Activated T-cell treated with anti-CD3 and anti-CD28 coated beads, Interleukin-2, amount 50 U/mL, for 4 hours (primary cell): ENCODE results near the gene PIKFYVE. TPM values are rescaled to one million over a fixed set of nuclear protein-coding genes. Genes with fewer than 3 reads are reported as not detected.
"Not testable (repeated sequence)": the region's sequence is repeated elsewhere in the genome, so short reads cannot be mapped to it uniquely, and the experiment has no call there.

Experiments
- ATAC-seq, 2 donors: fragments of 200-7000 bp; cut with Tn5 transposase; one replicate each; pipeline ENCODE4 v1.10.0; 2021
- DNase-seq: peaks from one replicate; pipeline ENCODE4 v3.0.0-alpha.2; 2020
- H3K27me3 Mint-ChIP-seq: one replicate; pipeline ENCODE4 v1.8.0; 2021; ENCODE audit warnings: low read depth, mixed read lengths
- H3K36me3 Mint-ChIP-seq: one replicate; pipeline ENCODE4 v1.8.0; 2022; ENCODE audit warnings: mixed read lengths; ENCODE audit not compliant: insufficient read depth
- H3K4me1 Mint-ChIP-seq: one replicate; pipeline ENCODE4 v1.8.0; 2021; ENCODE audit warnings: low read depth, mixed read lengths
- H3K4me3 Mint-ChIP-seq: one replicate; pipeline ENCODE4 v1.8.0; 2021; ENCODE audit warnings: mild to moderate bottlenecking, moderate library complexity, mixed read lengths
- H3K9me3 Mint-ChIP-seq: one replicate; pipeline ENCODE4 v1.8.0; 2021; ENCODE audit warnings: mixed read lengths
- total RNA-seq, 3 donors: library from RNA; stranded (reverse); gene quantifications; one replicate each; pipeline ENCODE4 v1.2.1, GENCODE V29; 2021

Gene PIKFYVE
- total RNA-seq, 3 donors from 2014 or later: 13.1 to 14.8 (median 13.6) TPM

DNA sequence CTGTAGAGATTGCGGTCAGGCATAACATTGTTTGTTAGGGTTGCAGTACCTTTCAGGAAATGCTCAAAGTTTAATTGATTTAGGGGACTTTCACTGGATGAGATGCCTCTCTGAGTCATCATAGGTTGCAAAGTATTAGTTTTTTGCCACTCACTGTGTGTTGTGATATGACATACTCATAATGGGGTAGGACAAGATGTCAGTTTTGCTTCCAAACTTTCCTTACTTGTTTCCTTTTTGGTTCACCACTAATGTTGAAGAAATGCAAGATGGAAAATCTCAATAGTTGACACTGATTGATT is 105.5 kb downstream of the PIKFYVE start:
- DNase-seq (no peak), ATAC-seq (no peak)
- no peaks in the 10 kb centered on the region for H3K36me3 Mint-ChIP-seq
- H3K9me3 Mint-ChIP-seq: no peaks in the 10 kb centered on the region
- H3K4me1 Mint-ChIP-seq: no peaks in the 10 kb centered on the region
- H3K27me3 Mint-ChIP-seq: peaks cover 4% of the 10 kb centered on the region
- H3K4me3 Mint-ChIP-seq: no peak overlapping the region

DNA sequence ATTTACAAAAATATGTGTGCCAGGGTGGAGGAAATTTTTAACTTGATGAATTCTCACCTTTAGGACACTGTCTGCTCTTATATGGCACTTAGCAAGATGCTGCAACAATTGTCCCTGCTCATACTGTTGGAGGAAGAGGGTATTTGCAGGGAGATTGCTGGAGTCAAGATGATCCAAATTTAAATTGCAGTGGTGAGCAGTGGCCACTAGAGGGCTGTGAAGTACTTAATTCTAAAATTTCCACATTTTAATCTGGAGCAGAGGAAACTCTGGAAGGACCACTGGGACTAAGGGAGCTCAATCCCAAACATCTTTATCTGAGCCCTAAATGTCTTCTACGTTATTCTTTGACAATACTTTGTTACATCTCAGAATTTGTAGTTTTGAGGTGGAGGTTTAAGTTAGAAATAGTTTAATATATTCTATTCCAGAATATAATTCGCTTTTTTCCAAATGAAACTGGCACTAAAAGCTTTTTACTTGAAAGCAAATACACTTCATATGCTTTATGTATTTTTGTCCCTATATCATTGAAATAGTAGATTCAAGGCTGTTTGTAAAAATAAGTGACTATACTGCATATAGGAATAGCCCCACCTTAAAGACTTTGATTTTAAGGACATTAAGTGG is 107.5 kb downstream of the PIKFYVE start:
- Mint-ChIP-seq H3K36me3 (no peaks in the 10 kb centered on the region), H3K4me3 (no peak overlapping the region), H3K9me3 (no peaks in the 10 kb centered on the region), H3K4me1 (no peaks in the 10 kb centered on the region), H3K27me3 (peaks cover 6% of the 10 kb centered on the region)
- ATAC-seq: no peak
- no peak for DNase-seq

DNA sequence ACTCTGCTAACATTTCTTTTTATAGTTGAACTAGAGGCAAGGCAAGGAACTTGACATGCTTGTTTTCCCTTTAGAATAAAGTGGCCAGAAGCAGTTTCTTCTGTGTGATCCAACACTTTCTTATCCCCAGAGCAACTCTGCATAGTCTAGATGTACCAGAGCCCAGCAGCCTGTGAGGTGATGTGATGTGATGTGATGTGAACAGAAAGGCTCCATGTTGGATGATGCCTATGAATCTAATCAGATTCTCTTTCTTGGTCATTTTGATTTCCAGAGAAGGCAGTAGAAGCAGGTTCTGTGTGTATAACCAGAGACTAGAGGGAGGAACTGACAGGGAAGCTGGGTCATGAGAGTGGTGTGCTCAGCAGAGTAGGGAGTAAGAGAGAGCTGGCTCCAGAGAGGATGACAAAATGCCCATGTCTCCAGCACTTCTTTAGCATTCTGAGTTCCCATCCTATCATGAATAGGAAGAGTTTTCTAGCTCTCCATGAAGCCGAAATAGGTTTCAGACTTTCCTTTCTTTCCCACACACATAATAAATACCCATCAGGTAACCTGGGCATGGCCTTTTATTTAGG is 109.5 kb downstream of the PIKFYVE start:
- no peak for DNase-seq
- ATAC-seq: no peak
- no peaks in the 10 kb centered on the region for H3K9me3 Mint-ChIP-seq
- peaks cover 5% of the 10 kb centered on the region for H3K27me3 Mint-ChIP-seq
- no peaks in the 10 kb centered on the region for H3K36me3 Mint-ChIP-seq
- H3K4me1 Mint-ChIP-seq: no peaks in the 10 kb centered on the region
- no peak overlapping the region for H3K4me3 Mint-ChIP-seq

DNA sequence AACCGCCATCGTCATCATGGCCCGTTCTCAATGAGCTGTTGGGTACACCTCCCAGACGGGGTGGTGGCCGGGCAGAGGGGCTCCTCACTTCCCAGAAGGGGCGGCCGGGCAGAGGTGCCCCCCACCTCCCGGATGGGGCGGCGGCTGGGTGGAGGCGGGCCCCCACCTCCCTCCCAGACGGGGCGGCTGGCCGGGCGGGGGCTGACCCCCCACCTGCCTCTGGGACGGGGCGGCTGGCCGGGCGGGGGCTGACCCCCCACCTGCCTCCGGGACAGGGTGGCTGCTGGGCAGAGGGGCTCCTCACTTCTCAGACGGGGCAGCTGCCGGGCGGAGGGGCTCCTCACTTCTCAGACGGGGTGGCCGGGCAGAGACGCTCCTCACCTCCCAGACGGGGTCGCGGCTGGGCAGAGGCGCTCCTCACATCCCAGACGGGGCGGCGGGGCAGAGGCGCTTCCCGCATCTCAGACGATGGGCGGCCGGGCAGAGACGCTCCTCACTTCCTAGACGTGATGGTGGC is 111.3 kb downstream of the PIKFYVE start:
- not testable (repeated sequence) for H3K4me3 Mint-ChIP-seq, ATAC-seq, DNase-seq, H3K4me1 Mint-ChIP-seq, H3K36me3 Mint-ChIP-seq, H3K9me3 Mint-ChIP-seq, H3K27me3 Mint-ChIP-seq

DNA sequence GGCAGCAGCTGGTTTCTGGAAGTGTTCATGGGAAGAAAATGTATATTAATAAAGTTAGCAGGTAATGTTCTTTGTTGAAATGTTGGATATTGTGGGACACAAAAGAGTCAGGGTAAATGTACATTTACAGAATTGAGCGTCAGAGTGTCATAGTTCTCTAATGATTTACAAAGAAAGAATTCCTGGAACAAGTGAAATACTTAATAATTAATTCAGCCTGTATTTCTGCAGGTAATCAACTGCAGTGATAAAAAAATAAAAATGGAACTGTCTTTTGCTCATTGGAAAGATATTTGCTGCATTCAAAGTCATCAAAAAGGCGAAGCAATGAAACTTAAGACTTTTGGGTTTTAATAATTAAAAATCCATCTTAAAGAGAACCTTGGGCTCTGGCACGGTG is 113.1 kb downstream of the PIKFYVE start:
- Mint-ChIP-seq H3K4me1 (no peaks in the 10 kb centered on the region), H3K4me3 (no peak overlapping the region), H3K27me3 (peaks cover 19% of the 10 kb centered on the region), H3K9me3 (no peaks in the 10 kb centered on the region), H3K36me3 (no peaks in the 10 kb centered on the region)
- DNase-seq: no peak
- no peak for ATAC-seq

DNA sequence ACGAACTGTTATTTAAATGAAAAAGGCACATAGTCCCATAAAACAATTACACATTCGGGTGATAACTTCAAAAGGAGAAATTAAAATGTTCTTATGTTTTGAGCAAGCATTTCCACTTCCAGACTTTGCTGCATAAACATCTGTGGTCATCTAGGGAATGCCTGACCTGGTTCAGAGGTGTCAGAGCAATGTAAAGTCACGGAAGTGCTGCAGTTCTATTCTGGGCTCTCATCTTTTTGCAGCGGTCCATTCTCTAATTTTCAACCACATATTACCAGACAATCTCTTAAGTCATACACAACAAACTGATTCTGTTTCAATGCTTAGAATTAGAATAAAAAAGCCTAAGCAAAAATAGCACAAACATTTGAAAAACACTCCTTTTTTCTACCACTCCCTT is 118.6 kb downstream of the PIKFYVE start:
- no peaks in the 10 kb centered on the region for H3K36me3 Mint-ChIP-seq
- no peaks in the 10 kb centered on the region for H3K4me1 Mint-ChIP-seq
- H3K9me3 Mint-ChIP-seq: no peaks in the 10 kb centered on the region
- peaks cover 18% of the 10 kb centered on the region for H3K27me3 Mint-ChIP-seq
- no peak overlapping the region for H3K4me3 Mint-ChIP-seq
- no peak for ATAC-seq
- no peak for DNase-seq

DNA sequence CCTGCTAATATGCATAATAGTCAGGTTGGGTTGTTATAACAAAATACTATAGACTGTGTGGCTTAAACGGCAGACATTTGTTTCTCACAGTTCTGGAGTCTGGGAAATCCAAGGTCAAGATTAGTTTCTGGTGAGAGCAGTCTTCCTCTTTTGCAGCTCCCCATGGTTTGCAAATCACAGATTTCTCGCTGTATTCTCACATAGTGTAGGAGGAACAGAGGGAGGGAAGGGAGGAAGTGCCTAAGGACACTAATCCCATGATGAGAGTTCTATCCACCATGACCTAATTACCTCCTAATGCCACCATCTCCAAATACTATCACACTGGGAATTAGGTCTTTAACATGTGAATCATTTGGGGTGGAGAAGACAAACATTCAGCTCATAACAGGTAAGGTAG is 120.5 kb downstream of the PIKFYVE start:
- H3K4me3 Mint-ChIP-seq: no peak overlapping the region

DNA sequence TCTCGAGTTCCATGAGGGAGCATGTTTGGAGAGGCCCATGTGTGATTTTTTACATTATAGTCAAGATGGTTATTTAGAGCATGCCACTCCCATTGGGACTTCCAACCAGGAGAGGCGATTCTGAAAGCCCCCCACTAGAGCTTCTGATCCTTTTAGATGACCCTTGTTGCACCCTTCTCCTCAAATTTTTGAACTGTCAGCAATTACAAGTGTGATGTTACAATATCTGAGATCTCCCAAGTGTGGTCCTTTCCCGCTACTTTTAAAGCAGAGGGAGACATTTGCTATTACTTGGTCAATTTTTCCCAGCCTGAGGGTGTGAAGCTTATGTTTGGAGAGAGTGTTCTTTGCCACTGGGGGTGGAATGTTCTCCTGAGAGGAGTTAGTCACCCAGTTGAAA is 123.9 kb downstream of the PIKFYVE start:
- DNase-seq: no peak
- H3K36me3 Mint-ChIP-seq: no peaks in the 10 kb centered on the region
- H3K4me1 Mint-ChIP-seq: no peaks in the 10 kb centered on the region
- no peak for ATAC-seq
- peaks cover 9% of the 10 kb centered on the region for H3K9me3 Mint-ChIP-seq
- H3K4me3 Mint-ChIP-seq: no peak overlapping the region
- H3K27me3 Mint-ChIP-seq: peaks cover 3% of the 10 kb centered on the region

More for the DNA sequence above, 120.5 kb downstream of the PIKFYVE start:
- no peaks in the 10 kb centered on the region for H3K4me1 Mint-ChIP-seq
- H3K27me3 Mint-ChIP-seq: peaks cover 18% of the 10 kb centered on the region
- H3K36me3 Mint-ChIP-seq: no peaks in the 10 kb centered on the region
- ATAC-seq (no peak), DNase-seq (no peak)
- no peaks in the 10 kb centered on the region for H3K9me3 Mint-ChIP-seq

DNA sequence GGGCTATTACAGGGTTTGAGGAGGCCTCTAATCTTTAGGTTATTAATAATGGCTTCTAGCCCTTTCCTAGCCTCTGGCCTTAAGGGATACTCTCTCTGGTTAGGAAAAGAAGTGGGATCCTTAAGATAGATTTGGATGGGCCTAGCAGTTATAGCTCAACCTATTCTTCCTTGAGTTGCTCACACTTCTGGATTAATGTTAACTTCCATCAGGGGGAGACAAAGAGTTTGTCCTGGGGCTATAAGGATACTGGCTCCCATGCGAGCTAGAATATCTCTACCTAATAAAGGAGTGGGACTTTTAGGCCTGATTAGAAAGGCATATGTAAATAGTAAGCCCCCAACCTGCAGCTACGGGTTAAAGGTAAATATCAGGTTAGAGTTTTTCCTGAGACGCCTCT is 126.2 kb downstream of the PIKFYVE start:
- H3K27me3 Mint-ChIP-seq: peaks cover 6% of the 10 kb centered on the region

DNA sequence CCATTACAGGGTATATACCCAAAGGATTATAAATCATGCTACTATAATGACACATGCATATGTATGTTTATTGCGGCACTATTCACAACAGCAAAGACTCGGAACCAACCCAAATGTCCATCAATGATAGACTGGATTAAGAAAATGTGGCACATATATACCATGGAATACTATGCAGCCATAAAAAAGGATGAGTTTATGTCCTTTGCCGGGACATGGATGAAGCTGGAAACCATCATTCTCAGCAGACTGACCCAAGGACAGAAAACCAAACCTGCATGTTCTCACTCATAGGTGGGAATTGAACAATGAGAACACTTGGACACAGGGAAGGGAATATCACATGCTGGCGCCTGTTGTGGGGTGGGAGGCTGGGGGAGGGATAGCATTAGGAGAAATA is 130.7 kb downstream of the PIKFYVE start:
- not testable (repeated sequence) for H3K4me1 Mint-ChIP-seq, ATAC-seq

More for the DNA sequence above, 126.2 kb downstream of the PIKFYVE start:
- ATAC-seq: no peak
- DNase-seq: no peak
- H3K9me3 Mint-ChIP-seq: peaks cover 14% of the 10 kb centered on the region
- no peaks in the 10 kb centered on the region for H3K4me1 Mint-ChIP-seq
- no peak overlapping the region for H3K4me3 Mint-ChIP-seq
- no peaks in the 10 kb centered on the region for H3K36me3 Mint-ChIP-seq

DNA sequence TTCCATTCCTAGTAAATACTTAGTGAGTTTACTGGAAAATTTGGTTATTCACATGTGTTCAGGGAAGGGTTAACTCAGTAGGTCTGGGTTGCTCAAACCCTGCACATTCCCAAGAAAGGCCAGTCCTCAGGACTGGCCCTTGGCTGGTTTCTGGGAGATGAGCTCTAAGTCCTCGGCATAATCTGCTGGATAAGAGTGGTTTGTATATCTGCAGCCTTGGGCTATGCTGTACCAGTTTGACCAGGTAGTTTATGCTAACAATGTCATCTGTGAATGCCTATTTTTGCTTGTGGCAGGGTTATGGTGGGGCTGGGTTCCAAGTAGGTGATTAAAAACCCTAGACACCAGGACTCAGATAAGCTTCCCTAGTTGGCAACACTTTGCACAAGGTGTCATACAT is 133.1 kb downstream of the PIKFYVE start:
- ATAC-seq (no peak), DNase-seq (no peak)
- H3K4me1 Mint-ChIP-seq: no peaks in the 10 kb centered on the region
- H3K4me3 Mint-ChIP-seq: no peak overlapping the region
- peaks cover 29% of the 10 kb centered on the region for H3K27me3 Mint-ChIP-seq
- peaks cover 5% of the 10 kb centered on the region for H3K9me3 Mint-ChIP-seq
- no peaks in the 10 kb centered on the region for H3K36me3 Mint-ChIP-seq

More for the DNA sequence above, 130.7 kb downstream of the PIKFYVE start:
- H3K4me3 Mint-ChIP-seq, H3K36me3 Mint-ChIP-seq, DNase-seq: not testable (repeated sequence)
- H3K27me3 Mint-ChIP-seq: peaks cover 17% of the 10 kb centered on the region
- peaks cover 14% of the 10 kb centered on the region for H3K9me3 Mint-ChIP-seq

DNA sequence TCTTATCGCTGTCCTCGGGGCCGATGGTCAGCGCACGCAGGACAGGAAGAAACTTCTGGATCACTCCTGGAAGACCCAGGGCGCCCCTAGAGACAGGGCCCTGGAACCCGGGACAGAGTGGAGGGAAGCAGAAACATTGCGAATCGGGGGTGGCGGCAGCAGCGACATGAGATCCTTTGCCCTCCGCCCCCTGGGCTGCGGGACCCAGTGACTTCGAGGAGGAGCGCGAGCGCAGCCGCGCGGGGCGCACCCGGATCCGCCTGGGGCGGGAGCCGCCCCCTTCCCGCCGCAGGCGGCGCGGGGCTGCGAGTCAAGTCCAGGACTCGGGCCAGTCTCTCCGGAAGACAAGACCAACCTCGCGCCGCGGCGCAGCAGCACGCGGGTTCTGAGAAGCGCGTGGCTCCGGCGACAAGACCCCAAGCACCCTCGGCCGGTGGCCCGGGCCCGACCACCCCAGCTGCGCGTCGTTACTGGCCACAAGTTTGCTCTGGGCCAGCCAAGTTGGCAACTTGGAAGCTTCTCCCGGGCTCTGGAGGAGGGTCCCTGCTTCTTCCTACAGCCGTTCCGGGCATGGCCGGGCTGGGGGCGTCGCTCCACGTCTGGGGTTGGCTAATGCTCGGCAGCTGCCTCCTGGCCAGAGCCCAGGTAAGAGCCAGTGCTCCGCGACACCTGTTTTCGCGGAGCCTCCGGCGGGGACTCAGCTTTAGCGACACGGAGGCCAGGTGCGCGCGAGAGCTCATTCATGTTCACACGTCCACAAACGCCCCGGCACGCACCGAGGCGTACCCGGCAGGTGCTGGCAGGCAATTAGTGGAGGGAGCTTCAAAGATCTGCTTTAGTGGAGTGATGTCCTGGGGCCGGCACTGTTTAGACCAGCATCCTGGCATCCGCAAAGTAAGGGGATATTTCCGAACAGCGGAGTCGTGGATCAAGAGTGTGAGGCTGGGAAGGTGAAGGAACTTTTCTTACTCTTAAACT is 140.7 kb downstream of the PIKFYVE start, which contains the start of gene PTH2R:
Gene PTH2R, plus strand, starts transcription at position 319 of the 978 bp plus-strand sequence. Its CDS starts 252 bp downstream, at position 571.
- H3K36me3 Mint-ChIP-seq: no peaks in the 10 kb centered on the region
- DNase-seq (no peak), ATAC-seq (peak; percentile 34 to 46)
- no peaks in the 10 kb centered on the region for H3K9me3 Mint-ChIP-seq
- H3K4me3 Mint-ChIP-seq: no peak within 1 kb of the TSS
- peaks cover 8% of the 10 kb centered on the region for H3K4me1 Mint-ChIP-seq
- H3K27me3 Mint-ChIP-seq: peaks cover 61% of the 10 kb centered on the region

DNA sequence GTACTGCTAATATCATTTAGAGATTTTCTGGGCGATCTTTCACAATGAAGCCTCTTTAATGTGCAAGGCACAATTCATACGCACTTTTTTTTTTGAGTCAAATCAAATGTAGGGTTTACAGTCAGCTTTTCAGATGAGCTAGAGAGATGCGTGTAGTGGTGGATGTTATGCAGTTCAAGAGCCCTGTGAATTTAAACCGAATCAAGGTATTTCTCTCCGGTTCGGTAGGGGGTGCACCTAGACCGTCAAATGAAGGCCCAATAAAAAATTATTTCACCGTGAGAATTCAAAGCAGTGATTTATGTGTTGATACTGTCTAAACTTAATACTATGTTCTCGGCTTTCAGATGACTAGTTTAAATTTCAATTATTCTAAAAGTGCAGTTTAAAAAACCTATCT is 141.6 kb downstream of the PIKFYVE start:
- ATAC-seq: no peak
- no peaks in the 10 kb centered on the region for H3K36me3 Mint-ChIP-seq

More for the DNA sequence above, 141.6 kb downstream of the PIKFYVE start:
- Mint-ChIP-seq H3K4me3 (no peak overlapping the region), H3K4me1 (peaks cover 8% of the 10 kb centered on the region), H3K27me3 (peaks cover 64% of the 10 kb centered on the region), H3K9me3 (no peaks in the 10 kb centered on the region)
- no peak for DNase-seq
